Gastroesophageal sphincter (tissue), 4 donors: Measurements from ENCODE around the gene OR4C6. TPM values are rescaled to one million over a fixed set of nuclear protein-coding genes. Genes with fewer than 3 reads are reported as not detected.

Experiments
- ATAC-seq: fragments of 150-250 bp; one replicate; pipeline ENCODE4 v1.9.1; 2016; ENCODE audit warnings: mild to moderate bottlenecking, moderate library complexity
- H3K27ac ChIP-seq, 4 donors: fragments of 200-600 bp; sonication (generic) in 3 of 4; 1 replicate in 3 of 4; 2 replicates in 1 of 4; pipeline ENCODE4 v1.5.1; 2016 to 2019
- H3K27me3 ChIP-seq: fragments of 200-600 bp; sonication (generic); one replicate; pipeline ENCODE4 v1.5.1; 2019
- H3K36me3 ChIP-seq, 2 donors: fragments of 200-600 bp; sonication (generic); one replicate each; pipeline ENCODE4 v1.5.1; 2019; ENCODE audit warnings: control low read depth in 1 of 2
- H3K4me1 ChIP-seq, 3 donors: fragments of 200-600 bp; sonication (generic); 1 replicate in 2 of 3; 2 replicates in 1 of 3; pipeline ENCODE4 v1.5.1; 2016 to 2019; ENCODE audit warnings: control low read depth in 2 of 3
- H3K4me3 ChIP-seq, 2 donors: fragments of 200-600 bp; sonication (generic); one replicate each; pipeline ENCODE4 v1.5.1; 2019; ENCODE audit warnings: mild to moderate bottlenecking in 1 of 2, moderate library complexity in 1 of 2
- H3K9me3 ChIP-seq, 3 donors: fragments of 200-600 bp; sonication (generic); one replicate each; pipeline ENCODE4 v1.5.1; 2017 to 2019; ENCODE audit warnings: control low read depth in 2 of 3
- CTCF ChIP-seq, 4 experiments: fragments of 200-600 bp in 2 of 4; fragments of 450-650 bp in 2 of 4; sonication (generic) in 1 of 4; IDR thresholded peaks; one replicate each; pipeline ENCODE4 v1.5.1; 2017 to 2019; ENCODE audit warnings: antibody characterized with exemption in 4 of 4, mild to moderate bottlenecking in 2 of 4, moderate library complexity in 2 of 4
- EP300 ChIP-seq: sonication (generic); formaldehyde crosslinking; IDR thresholded peaks from one replicate; pipeline ENCODE4 v1.6.1; 2017; ENCODE audit warnings: antibody characterized with exemption, mild to moderate bottlenecking
- POLR2A ChIP-seq, 2 donors: fragments of 450-650 bp; IDR thresholded peaks; one replicate each; pipeline ENCODE4 v1.6.1; 2017; ENCODE audit warnings: antibody characterized with exemption in 2 of 2, mild to moderate bottlenecking in 2 of 2, moderate library complexity in 1 of 2
- POLR2AphosphoS5 ChIP-seq: sonication (generic); formaldehyde crosslinking; IDR thresholded peaks from one replicate; pipeline ENCODE4 v1.6.1; 2017; ENCODE audit warnings: antibody characterized with exemption
- WGBS, 2 donors: methylation state at CpG; one replicate each; pipeline ENCODE4 v1.1.5; 2018; ENCODE audit warnings: low coverage in 1 of 2; 5-methylcytosine and 5-hydroxymethylcytosine counted together
- total RNA-seq, 4 donors: library from RNA; depleted of rRNA; stranded (reverse); fragments of >200 nt; gene quantifications; one replicate each; pipeline ENCODE4 v1.1.0, GENCODE V29; 2016

OR4C6 gene
- total RNA-seq, 4 donors from 2014 or later, result not detected

- no peaks in the 10 kb centered on the region for H3K9me3 ChIP-seq
- H3K27me3 ChIP-seq, result no peaks in the 10 kb centered on the region
- no peak overlapping the region for H3K4me3 ChIP-seq
- no peaks in the 10 kb centered on the region for H3K36me3 ChIP-seq
- H3K27ac ChIP-seq, result no peak overlapping the region
- TF ChIP-seq POLR2AphosphoS5 (no peak), EP300 (no peak), CTCF (IDR thresholded peaks at IDR 0.05) (no peak), POLR2A (IDR thresholded peaks at IDR 0.05) (no peak)
- ATAC-seq, result no peak
- H3K4me1 ChIP-seq, result no peaks in the 10 kb centered on the region
These were observed 6.9 kb upstream of the OR4C6 start for GRCh38 chr11:55655096-55655495.

- H3K36me3 ChIP-seq, result no peaks in the 10 kb centered on the region
- H3K4me3 ChIP-seq, result no peak overlapping the region
- no peak overlapping the region for H3K27ac ChIP-seq
- no peaks in the 10 kb centered on the region for H3K27me3 ChIP-seq
- ATAC-seq, result no peak
- H3K4me1 ChIP-seq, result no peaks in the 10 kb centered on the region
- WGBS, 2 donors, result 72 to 83% methylated on average over 2 of the region's 2 CpGs
- TF ChIP-seq CTCF (IDR thresholded peaks at IDR 0.05), result no peak
- TF ChIP-seq EP300, result no peak
- no peak for TF ChIP-seq POLR2AphosphoS5
- no peak for TF ChIP-seq POLR2A (IDR thresholded peaks at IDR 0.05)
- H3K9me3 ChIP-seq, result no peaks in the 10 kb centered on the region
These were observed 3.9 kb upstream of the OR4C6 start for GRCh38 chr11:55658031-55658573.

- Histone ChIP-seq H3K4me3 (no peak overlapping the region), H3K36me3 (no peaks in the 10 kb centered on the region), H3K9me3 (no peaks in the 10 kb centered on the region), H3K4me1 (no peaks in the 10 kb centered on the region), H3K27me3 (no peaks in the 10 kb centered on the region), H3K27ac (no peak overlapping the region)
- no peak for ATAC-seq
- TF ChIP-seq POLR2A (IDR thresholded peaks at IDR 0.05), result no peak
- TF ChIP-seq POLR2AphosphoS5, result no peak
- TF ChIP-seq EP300, result no peak
- no peak for TF ChIP-seq CTCF (IDR thresholded peaks at IDR 0.05)
- WGBS, 2 donors, result 36% methylated on average over 1 of the region's 1 CpG; no CpG with 5 or more reads in 1 of the 2 donors
These were observed 3.4 kb upstream of the OR4C6 start for GRCh38 chr11:55658608-55659007.

DNA sequence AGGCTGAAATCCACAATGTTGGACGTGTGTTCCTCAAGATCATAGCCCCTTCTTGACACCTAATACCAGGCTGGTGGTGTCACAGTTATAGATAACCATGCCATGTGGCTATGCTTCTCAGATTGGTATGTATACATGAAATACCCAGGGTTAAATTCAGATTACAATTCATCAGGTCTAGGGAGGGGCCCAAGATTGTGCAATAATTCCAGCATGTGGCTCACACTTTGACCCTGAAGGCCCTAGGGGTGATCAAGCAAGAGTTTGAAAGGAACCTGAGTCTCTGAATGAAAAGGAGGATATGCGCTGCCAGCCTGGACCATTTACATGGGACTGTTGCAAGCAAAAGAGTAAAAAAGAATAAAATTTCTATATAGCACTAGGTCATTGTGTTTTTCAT is 7.4 kb downstream of the OR4C6 start:
- TF ChIP-seq EP300 (no peak), CTCF (IDR thresholded peaks at IDR 0.05) (no peak), POLR2A (IDR thresholded peaks at IDR 0.05) (no peak), POLR2AphosphoS5 (no peak)

GRCh38 chr11:55673860-55674259 is 11.9 kb downstream of the OR4C6 start:
- WGBS, 2 donors, result 49 to 71% methylated on average over 5 of the region's 5 CpGs
- TF ChIP-seq EP300, result no peak
- no peak for TF ChIP-seq CTCF (IDR thresholded peaks at IDR 0.05)
- no peak for TF ChIP-seq POLR2A (IDR thresholded peaks at IDR 0.05)
- no peak for TF ChIP-seq POLR2AphosphoS5
- H3K9me3 ChIP-seq, result no peaks in the 10 kb centered on the region
- no peaks in the 10 kb centered on the region for H3K4me1 ChIP-seq
- ATAC-seq, result no peak
- no peak overlapping the region for H3K4me3 ChIP-seq
- no peak overlapping the region for H3K27ac ChIP-seq
- H3K27me3 ChIP-seq, result no peaks in the 10 kb centered on the region
- H3K36me3 ChIP-seq, result no peaks in the 10 kb centered on the region

More for the DNA sequence above, 7.4 kb downstream of the OR4C6 start:
- Histone ChIP-seq H3K27me3 (no peaks in the 10 kb centered on the region), H3K4me3 (no peak overlapping the region), H3K4me1 (no peaks in the 10 kb centered on the region), H3K9me3 (no peaks in the 10 kb centered on the region), H3K36me3 (no peaks in the 10 kb centered on the region), H3K27ac (no peak overlapping the region)
- WGBS, 2 donors, result 57% methylated on average over 1 to 2 of the region's 2 CpGs
- ATAC-seq, result no peak
